ENCODE results near the gene INPP5F.
A peak's percentile ranks its signal among the peaks of the same experiment; 100 is the strongest.

INPP5F gene

GRCh38 chr10:119723624-119724023 lies 2.2 kb upstream of the INPP5F start:
- H3K4me3 ChIP-seq (replicated peaks; ENCODE audit: low read depth, low read length), result no peak overlapping the region
- no peak for TF ChIP-seq CTCF (IDR thresholded peaks at IDR 0.05; ENCODE audit: low read length, missing control alignments)
- no peak for DNase-seq (ENCODE audit: low read depth)

DNA sequence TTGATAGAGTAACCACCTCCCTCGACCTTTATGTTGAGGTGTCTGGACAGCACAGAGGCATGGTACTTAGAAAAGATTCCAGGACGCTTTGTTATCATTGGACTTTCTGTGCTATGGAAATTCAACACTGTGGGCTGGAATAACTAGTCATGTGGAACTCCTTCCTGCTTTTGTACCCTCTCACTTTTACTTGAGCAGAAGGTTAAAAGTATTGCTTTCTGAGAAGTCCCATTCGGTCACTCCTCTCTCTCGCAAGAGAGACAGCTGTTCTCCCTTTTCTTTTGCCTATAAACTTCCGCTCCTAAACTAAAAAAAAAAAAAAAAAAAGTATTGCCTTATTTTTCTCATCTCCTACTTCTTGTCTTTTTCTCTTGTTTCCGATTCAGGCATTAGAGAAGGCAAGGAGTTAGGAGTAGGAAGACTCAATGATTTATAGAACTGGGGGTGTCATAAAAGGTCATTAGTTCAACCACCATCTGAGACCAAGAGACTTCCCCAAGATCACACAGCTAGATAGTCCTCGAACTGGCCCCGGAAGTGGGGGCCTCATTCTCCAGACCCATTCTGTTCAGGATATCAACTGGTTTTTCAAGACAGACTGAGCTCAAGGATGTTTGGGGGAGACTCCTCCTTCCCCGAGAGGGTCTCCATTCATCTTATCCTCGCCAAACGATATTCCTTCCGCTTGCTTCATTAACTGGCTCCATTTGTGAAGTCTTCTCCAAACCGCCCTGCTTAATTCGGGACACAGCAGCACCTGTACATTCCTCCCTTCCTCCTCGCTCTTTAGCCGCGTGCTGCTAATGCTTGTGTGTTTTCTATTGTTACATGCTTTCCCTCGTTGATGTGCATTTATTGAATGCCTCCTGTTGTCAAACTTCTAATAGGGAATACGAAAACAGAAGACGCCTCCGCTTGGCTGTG lies 995 bp upstream of the INPP5F start:
- DNase-seq (ENCODE audit: low read depth), result peak; percentile 29

DNA sequence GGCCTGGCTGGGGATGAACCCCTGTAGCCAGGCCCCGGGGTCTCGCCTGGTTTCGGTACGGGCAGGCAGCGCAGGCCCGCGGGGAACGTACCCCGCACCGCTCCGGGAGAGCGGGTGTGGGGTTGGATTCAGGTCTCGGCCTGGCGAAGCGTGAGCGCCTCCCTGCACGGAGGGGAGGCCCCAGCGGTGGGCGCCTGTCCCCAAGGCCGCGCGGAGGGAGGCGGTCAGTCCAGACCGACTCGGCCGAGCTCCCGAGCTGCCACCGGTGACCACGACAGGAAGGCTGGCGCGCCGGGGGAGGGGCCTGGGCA lies 378 bp upstream of the INPP5F start:
- H3K4me3 ChIP-seq (replicated peaks; ENCODE audit: low read depth, low read length), result peak overlapping the region; percentile 59
- no peak for TF ChIP-seq CTCF (IDR thresholded peaks at IDR 0.05; ENCODE audit: low read length, missing control alignments)
- DNase-seq (ENCODE audit: low read depth), result no peak

More for the DNA sequence above, 995 bp upstream of the INPP5F start:
- peak overlapping the region; percentile 59 for H3K4me3 ChIP-seq (replicated peaks; ENCODE audit: low read depth, low read length)
- TF ChIP-seq CTCF (IDR thresholded peaks at IDR 0.05; ENCODE audit: low read length, missing control alignments), result no peak

DNA sequence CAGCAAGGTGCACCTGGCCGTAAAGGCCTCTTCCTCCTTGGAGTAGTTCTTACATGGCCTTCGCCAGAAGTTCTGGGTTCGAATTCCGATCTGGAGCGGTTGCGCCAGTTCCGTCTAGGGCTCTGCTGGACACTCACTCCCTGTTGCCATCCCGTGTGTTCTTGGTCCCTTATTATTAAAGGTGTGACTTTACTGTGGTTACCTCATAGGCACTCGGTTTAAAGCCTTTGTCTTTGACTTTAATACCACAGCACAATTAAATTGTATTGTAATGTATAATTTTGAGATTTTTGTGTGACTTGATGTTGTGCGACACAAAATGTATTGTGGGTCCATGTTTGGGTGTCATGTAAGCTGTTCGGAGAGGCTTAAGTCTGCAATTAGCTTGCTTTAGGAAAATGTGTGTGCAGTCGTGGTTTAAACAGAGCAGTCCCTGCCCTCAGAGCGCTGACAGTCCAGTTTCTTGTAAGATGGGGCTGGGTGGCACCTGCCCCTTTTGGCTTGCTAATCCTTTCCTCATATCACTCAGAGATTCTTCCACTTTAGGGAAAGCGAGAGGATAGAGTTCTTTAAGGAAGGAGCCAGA lies 919 bp downstream of the INPP5F start:
- H3K4me3 ChIP-seq (replicated peaks; ENCODE audit: low read depth, low read length), result peak overlapping the region; percentile 63
- DNase-seq (ENCODE audit: low read depth), result no peak
- no peak for TF ChIP-seq CTCF (IDR thresholded peaks at IDR 0.05; ENCODE audit: low read length, missing control alignments)

- no peak for TF ChIP-seq CTCF (IDR thresholded peaks at IDR 0.05; ENCODE audit: low read length, missing control alignments)
- no peak for DNase-seq (ENCODE audit: low read depth)
- no peak overlapping the region for H3K4me3 ChIP-seq (replicated peaks; ENCODE audit: low read depth, low read length)
These were observed 2.4 kb downstream of the INPP5F start for GRCh38 chr10:119728172-119728800.

- TF ChIP-seq CTCF (IDR thresholded peaks at IDR 0.05; ENCODE audit: low read length, missing control alignments), result no peak
- DNase-seq (ENCODE audit: low read depth), result peak; percentile 37
- H3K4me3 ChIP-seq (replicated peaks; ENCODE audit: low read depth, low read length), result no peak overlapping the region
These were observed 8.8 kb downstream of the INPP5F start for GRCh38 chr10:119734396-119735332.

Measured in fibroblast of pulmonary artery (primary cell).